Measurements from ENCODE around the gene IFITM2.

Gene IFITM2

GRCh38 chr11:295351-296170 is 12.1 kb upstream of the IFITM2 start:
- H3K4me3 ChIP-seq (ENCODE audit: low read depth, low read length), result no peak overlapping the region
- in situ Hi-C loops (cut with HindIII; ENCODE audit: low sequenced_read_pairs), result no loop called here
- no peak for TF ChIP-seq CTCF (IDR thresholded peaks at IDR 0.05; ENCODE audit: low read depth, low read length, missing control alignments)
- DNase-seq (ENCODE audit: low read depth), result no peak

GRCh38 chr11:296171-297050 is 11.2 kb upstream of the IFITM2 start:
- in situ Hi-C loops (cut with HindIII; ENCODE audit: low sequenced_read_pairs), result no loop called here
- TF ChIP-seq CTCF (IDR thresholded peaks at IDR 0.05; ENCODE audit: low read depth, low read length, missing control alignments), result no peak
- no peak for DNase-seq (ENCODE audit: low read depth)
- no peak overlapping the region for H3K4me3 ChIP-seq (ENCODE audit: low read depth, low read length)

GRCh38 chr11:297051-297585 is 10.5 kb upstream of the IFITM2 start:
- no peak for TF ChIP-seq CTCF (IDR thresholded peaks at IDR 0.05; ENCODE audit: low read depth, low read length, missing control alignments)
- H3K4me3 ChIP-seq (ENCODE audit: low read depth, low read length), result no peak overlapping the region
- in situ Hi-C loops (cut with HindIII; ENCODE audit: low sequenced_read_pairs), result no loop called here
- no peak for DNase-seq (ENCODE audit: low read depth)

GRCh38 chr11:297586-298405 is 9.8 kb upstream of the IFITM2 start:
- no peak for TF ChIP-seq CTCF (IDR thresholded peaks at IDR 0.05; ENCODE audit: low read depth, low read length, missing control alignments)
- no peak for DNase-seq (ENCODE audit: low read depth)
- H3K4me3 ChIP-seq (ENCODE audit: low read depth, low read length), result no peak overlapping the region
- in situ Hi-C loops (cut with HindIII; ENCODE audit: low sequenced_read_pairs), result no loop called here

GRCh38 chr11:298406-299065 is 9.1 kb upstream of the IFITM2 start:
- no peak overlapping the region for H3K4me3 ChIP-seq (ENCODE audit: low read depth, low read length)
- no peak for TF ChIP-seq CTCF (IDR thresholded peaks at IDR 0.05; ENCODE audit: low read depth, low read length, missing control alignments)
- in situ Hi-C loops (cut with HindIII; ENCODE audit: low sequenced_read_pairs), result no loop called here
- DNase-seq (ENCODE audit: low read depth), result no peak
